DMS114 treated with DMSO at 0.1 percent for 48 hours (cell line): Measurements from ENCODE around the gene NPEPL1.

Source experiments
- DNase-seq: peaks from one replicate; lab custom pipeline; 2025; ENCODE audit not compliant: unreplicated experiment; lab: John Stamatoyannopoulos, UW

Gene NPEPL1

DNA sequence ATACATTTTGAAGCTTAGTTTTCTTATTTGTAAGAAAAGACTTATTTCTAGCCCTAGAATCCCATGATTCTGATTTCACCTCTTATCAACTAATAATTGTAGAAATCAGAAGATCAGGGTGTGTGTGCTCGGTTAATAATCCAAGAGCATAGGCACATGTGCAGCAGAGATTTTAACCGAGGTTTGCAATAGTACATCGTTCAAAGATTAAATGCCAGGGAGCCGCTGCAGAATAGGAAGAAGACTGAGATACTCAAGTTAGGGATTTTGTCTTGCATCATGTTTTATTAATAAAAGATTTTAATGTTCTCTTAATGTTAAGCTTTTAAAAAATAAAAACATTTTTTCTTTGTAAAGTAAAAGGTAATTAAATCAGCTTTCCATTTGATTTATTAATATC, 34.6 kb upstream of the NPEPL1 start:
- no peak for DNase-seq

DNA sequence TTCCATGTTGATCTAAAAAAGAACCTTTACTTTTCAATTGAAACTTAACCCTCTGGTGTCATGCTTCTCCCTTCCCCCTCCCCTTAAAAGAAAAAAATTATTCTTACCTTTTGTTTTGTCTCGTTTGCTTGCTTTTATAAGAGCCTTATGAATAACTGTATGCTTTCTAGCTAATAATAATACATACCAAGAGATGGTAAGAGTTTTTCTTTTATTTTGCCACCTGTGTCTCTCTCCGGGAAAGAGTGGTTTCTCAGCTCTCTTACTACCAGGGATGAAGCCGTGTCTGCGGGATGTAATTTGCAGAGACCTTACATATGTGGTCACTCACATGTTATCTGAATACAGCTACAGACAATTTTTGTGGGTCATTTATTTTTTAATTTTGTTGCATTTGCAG, 33.8 kb upstream of the NPEPL1 start:
- DNase-seq: no peak

DNA sequence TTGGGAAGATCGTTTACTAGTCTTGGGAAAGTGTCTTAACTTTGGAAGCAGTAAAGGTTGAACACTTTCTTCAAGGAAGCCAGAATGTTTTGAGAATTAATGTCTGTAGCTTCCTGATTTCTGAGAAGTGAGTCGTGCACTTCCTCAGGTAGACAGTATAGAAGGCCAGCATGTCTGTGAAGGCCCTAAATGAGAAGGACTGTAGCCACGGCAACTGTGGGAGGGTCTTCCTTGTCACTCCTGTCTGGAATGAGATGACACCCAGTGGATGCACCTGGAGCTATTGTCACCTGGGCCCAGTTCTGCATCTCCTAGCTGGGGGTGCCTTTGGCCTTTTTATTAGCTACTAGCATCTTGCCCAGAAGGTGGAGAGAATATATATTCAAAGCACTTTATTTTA, 32.8 kb upstream of the NPEPL1 start:
- DNase-seq: no peak

DNA sequence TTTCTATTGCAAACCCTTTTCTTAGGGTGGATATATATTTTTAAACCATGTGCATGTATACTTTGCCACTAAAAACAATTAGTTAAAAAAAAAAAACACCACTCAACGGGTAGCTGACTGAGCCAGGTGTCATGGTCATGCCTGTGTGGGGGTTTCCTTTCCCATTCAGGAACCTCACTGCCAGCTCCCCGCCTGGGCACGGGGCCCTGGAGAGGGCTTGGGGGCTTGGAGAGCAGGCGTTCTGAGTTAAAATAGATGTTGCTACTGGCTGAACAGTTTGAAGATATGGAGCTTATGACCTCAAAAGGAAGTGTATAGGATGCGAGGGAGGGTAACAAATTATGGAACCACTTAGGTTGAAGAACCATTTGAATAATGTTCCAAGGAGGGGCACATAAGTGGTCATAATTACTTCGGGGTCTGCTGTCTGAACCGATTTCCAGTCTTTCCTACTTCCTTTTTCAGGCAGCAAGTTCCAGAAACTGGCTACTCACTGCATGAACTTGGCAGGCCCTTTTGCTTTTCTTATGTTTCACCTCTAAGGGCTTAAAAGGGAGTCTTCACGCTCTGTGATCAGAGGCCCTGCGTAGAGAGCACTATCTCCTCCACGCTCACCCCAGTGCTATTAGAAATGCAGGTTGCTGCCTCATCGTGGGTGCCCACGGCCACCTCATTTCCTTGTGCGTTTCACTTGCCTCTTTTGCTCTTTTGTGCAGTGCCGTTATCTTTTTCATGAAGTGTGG, 31.6 kb upstream of the NPEPL1 start:
- no peak for DNase-seq

DNA sequence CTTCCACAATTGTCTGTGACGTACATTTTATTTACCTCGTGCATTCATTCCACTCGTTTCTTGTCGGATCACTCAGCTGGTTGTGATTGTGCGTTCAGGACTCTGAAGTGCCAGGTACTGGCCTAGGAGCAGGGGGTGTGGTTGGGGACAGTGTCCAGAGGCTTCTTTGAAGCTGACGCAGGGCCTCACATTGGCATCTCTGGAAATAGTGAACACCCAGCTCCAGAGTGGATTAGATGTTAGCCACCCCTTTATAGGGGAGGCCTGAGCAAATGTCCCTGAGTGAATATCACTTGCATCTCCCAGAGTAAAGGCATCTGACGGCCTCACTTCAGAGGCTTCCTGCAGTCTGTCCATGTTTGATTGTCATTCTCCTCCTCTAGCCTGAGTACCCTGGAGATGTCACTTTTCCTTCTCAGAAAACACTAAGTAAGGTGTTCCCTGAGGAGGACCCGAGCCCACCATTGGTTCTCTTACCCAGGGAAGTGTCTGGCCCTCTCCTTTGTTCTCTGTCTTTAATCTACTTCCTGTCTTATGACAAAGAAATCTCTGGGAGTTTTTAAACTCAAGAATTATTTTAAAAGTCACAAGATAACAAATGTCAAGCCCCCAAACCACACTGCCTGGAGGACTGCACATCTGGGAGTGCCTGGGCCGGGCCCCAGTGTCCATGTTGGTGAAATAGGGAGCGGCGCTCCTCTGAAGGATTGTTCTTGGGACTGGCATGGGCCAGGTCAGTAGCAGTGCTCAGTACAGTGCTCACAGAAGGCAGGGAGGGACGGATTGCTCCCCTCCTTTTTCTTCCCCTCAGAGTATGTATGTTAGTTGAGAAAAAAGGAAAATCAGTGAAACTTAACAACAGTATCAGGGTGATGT, 30.8 kb upstream of the NPEPL1 start:
- no peak for DNase-seq

DNA sequence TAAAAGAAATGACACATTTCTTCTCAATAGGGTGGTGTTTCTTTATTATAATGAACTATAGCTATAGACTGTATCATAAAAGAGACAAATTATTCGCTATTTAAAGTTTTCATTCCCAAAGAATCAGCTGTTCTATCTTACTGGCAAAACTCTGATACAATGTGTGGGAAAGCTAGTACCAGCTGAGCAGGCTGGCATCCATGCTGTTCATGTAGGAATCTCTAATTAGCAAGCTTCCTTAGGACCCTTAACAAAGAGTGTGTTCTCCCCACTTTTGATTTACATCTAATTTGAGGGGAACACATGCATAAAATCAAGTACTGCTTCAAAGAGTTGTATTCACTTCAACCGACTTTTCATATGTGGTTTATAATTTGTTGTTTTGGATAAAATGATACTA, 28.3 kb upstream of the NPEPL1 start:
- no peak for DNase-seq

DNA sequence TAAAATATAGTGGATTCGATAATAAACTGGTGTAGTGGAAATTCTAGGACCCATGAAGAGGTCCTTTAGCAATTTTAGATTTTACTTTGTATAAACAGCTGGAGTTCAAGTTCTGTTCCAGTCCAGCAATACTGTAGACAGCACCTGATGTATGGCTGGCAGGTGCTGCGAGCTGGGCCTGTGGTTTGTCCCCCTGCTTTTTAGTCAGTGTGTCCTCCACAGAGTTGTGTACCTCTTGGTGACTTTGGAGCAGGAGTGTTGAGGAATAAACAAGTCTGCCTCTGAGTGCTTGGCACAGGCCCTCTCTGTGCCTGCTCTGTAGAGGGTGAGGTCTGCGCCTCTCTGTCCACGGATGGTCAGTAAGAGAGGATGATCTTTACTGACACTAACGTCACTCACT, 27.7 kb upstream of the NPEPL1 start:
- DNase-seq: no peak

DNA sequence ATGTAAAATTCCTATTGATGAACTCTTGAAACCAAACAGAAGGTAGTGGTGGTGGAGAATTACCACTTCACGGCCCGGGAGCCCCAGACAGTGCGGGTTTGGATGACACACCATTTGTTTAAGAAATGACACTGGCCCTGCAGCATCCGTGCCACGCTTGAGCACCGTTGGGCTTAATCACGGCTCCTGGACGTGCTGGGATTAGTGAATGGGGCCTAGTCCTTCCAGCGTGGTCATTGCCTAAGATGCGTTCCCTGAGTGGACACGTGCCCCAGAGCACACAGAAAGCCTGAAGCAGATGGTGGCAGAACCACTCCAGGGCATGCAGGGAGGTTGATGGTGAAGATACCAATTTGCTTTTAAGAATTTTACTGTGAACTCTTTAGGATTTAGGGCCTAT, 27.0 kb upstream of the NPEPL1 start:
- DNase-seq: no peak

DNA sequence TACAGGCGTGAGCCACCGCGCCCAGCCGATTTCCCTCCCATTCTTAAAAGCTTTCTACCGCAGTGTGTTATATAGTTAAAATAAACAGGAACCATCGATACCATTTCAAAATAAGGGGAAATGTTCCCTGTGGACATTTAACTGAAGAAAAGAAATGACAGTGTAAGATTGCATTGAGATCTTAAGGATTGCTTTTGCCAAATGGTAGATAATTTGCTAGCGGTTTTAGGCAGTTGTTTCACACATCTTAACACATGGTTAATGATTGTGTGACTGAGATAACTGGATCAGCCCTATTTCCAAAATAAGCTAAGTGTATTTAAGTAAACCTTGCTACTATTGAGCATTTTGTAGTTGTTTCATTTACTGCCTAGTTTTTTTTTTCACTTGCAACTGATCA, 25.9 kb upstream of the NPEPL1 start:
- no peak for DNase-seq

DNA sequence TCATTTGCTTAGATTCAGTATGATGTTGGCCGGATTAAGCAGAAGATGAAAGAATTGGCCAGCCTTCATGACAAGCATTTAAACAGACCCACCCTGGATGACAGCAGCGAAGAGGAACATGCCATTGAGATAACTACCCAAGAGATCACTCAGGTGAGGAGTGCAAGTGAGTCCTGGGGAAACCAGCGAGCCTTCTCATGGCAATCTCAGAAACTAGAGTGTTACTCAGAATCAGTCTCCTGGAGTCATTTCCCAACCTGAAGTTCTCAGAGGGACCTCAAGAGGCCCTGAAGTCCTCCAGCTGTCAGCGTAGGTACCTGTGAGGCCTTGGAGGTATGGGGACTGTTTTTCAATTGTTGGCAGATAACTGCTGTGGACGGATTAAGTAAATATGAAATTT, 24.6 kb upstream of the NPEPL1 start:
- DNase-seq: no peak

DNA sequence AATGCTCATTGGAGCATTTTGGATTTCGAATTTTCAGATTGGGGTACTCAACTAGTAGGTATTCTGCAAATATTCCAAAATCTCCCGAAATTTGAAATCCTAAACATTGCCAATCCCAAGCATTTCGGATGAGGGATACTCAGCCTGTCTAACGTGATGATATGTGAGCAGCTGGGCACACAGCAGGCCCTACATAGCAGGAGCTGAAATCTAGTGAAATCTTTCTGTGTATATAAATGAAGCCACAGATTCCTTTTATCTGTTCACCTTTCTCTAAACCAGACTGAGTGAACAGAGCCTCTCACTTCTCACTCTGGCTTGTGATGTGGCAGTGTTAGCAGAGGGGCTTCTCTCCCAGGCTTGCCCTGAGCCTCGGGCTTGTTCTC, 23.7 kb upstream of the NPEPL1 start:
- no peak for DNase-seq

DNA sequence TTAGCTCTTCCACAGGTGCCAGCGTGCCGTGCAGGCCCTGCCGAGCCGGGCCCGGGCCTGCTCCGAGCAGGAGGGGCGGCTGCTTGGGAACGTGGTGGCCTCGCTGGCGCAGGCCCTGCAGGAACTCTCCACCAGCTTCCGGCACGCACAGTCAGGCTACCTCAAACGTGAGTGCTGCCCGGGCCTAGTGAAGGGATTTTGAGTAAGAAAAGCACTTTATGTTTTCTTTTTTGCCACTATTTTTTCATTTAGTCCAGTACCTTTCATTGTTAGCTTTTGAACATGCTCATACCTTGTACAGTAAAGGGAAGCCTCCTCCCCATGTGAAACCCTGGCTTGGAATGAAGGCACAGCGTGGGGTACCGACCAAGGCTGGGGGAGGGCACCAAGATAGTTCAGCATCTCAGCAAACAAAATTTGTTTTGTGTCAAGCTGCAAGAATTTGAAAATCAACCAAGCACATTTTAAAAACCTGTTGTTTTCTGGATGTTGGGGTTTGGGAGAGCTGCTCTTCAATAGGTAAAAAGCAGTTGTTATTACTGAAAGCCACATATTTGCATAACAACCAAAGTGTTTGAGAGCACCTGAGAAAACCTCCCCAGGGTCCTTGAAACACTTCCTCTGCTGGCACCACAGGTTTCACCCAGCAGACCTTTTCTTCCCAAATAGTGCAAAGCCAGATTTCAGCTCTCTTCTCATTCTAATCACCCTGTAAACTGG, 23.2 kb upstream of the NPEPL1 start:
- DNase-seq: no peak

DNA sequence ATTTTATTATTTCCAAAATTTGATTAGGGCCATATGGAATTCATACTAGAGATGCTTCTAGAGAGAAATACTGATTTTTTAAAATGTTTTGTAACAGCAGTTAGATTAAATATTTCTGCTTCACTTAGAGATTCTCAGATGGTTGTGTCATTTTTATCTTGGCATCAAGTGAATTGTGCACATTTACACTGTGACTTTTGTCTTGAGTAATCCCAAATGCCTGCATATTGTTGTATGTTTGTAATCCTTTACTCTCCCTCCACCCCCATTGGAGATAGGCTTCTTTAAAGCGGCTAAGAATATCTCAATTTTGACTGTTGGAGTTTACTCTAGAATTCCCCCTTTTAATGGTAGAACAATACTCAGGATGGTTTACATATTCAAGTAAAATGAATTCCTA, 22.5 kb upstream of the NPEPL1 start:
- DNase-seq: no peak

DNA sequence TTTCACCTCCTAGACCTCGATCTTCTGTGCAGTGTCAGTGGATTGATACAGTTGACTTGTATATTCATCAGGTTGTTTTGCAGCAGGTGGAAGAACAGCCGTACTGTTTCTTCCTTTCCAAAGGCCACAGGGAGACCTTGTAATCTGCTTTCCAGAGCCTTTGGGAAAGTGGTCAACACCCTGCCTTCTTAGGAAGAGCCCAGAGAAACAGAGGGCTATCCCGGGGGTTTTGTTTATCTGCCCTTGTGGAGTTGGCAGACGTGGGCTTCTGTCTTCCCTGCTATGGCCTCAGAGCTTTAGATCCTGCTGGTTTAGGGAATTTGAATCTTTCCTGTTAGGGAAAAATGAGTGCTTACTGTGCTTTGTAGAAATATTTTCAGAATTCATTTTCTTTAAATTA, 21.9 kb upstream of the NPEPL1 start:
- DNase-seq: no peak

DNA sequence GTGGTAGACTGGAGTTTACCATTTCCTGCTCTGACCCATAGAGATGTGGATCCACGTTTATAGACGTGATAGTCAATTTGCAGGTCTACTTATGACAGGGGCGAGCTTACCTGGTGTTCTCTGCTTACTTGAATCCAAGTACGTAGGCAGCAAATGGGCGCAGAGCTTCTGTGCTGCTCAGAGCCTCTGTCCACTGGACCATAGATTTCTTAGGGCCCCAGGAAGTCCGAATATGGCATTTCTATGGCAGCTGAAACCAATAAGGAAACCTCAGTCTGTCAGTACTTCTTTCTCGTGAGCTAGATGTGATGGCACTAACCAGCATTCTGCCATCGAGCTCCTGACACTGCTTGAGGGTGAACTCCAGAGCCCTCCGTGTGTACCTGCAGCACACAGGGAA, 19.5 kb upstream of the NPEPL1 start:
- no peak for DNase-seq

DNA sequence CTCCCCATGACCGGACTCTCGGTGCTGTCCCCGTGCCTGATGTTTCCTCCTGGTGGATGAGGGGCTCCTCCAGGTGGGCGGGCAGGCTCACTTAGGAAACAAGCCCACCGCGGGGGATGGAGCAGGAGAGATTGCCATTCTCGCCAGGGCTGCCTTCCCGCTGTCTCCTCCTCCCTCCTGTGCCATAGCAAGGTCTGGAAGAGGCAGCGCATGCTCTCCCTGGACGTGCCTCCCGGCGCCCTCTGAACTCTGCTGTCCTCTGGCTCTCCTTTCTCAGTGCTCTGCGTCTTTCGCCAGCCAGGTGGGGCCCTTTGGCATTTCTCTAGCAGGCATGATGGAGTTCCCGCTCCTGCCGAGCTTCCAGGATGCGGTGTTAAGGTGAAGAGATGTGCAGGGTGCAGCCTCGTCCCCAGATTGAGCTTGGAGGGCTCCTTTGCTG, 17.4 kb upstream of the NPEPL1 start:
- DNase-seq: no peak

DNA sequence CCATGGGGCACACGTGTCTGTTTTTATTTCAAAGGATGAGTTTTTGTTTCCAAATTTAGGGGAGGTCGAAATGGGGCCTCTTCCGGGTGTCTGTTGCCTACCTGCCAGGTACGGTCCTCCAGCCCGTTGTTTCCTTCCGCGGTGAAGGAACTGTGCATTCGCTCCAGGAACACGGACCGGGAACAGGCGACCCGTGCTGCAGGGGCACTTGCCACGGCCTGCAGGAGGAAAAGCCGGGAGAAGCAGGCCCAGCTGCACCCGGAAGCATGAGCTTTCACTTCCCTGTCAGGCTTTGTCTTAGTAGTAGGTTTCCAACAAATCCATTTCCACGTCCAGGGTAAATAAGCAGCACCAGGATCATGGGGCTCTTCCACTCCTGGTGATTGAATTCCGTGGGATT, 17.0 kb upstream of the NPEPL1 start:
- DNase-seq: no peak

DNA sequence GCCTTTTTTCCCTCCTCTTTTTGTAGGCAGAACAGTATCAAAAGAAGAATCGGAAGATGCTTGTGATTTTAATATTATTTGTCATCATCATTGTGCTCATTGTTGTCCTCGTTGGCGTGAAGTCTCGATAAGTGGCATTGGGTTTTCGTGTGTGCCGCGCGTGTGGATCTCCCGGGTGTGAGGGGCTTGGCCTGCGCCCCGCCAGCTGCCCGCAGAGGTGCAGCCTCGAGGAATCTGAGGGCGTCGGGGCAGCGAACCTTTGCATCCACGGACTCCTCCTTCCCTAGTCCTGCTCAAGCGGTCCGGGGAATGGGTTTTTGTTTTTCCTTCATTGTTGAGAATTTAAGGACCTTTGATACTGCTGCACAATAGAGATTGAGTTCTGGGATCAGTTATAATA, 16.4 kb upstream of the NPEPL1 start:
- no peak for DNase-seq

DNA sequence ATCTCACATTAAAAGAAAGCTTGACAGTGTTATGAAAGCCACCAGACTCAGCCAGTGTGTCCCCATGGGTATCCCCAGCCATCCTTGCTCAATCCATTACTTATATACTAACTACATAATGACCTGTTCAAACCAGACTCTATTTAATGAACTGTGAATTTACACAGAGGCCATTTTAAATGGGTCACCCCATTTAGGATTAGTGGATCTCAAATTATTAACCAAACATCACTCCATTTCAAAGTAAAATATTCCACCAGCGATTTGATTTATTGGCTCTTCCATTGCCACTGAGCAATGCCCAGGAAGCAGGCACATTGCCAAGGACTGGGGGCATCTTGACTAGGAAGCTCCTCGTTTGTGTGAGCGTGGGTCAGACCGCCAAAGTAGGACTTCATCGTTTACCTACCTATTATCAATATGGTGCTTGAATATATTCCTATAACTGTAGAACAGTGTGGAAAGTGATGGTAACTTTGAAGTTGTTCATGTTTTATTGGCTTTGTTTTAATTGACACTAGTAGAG, 15.5 kb upstream of the NPEPL1 start:
- DNase-seq: no peak

DNA sequence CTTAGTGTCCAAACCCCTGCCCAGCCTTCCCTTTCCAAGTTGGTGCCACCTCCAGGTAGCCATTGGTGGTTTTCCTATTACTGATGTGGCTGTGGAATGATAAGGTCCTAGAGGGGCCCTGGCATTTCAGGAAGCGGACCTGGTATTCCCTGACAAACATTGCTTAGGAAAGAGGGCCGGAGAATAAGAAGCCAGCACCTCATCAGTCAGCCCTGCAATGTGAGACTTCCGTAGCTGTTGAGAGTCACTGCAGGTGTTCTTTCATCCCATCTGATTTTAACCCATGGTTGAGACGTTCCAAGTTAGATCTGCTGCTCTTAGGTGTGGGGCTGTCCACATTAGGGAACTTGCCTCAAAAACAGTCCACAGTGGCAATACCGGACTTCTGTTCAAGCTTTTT, 14.8 kb upstream of the NPEPL1 start:
- DNase-seq: no peak

DNA sequence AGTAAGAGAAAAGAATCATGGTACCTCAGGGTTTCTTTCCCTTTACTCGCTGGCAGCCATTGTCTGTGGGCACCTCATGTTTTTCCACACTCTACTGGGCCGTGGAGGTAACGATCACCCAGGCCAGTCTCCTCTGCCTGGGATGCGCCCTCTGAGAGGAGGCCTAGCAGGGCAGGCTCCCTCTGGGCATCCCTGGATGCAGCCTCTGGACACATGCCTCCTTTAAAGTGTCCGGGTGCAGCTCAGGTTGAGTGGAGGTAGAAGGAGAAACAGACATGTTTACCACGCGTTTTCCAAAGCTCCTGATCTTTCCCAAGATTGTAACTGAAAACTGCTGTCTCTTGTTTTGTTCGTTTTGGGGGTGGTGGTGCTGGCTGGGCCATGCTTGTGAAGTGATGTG, 13.8 kb upstream of the NPEPL1 start:
- DNase-seq: no peak
